ENCODE measurements around the gene AGBL3. TPM values are rescaled to one million over a fixed set of nuclear protein-coding genes. Genes with fewer than 3 reads are reported as not detected.
A peak's percentile ranks its signal among the peaks of the same experiment; 100 is the strongest.
"Not testable (repeated sequence)": the region's sequence is repeated elsewhere in the genome, so short reads cannot be mapped to it uniquely, and the experiment has no call there.

The AGBL3 gene
- total RNA-seq, 1 donor from 2014 or later = 3.4 TPM

GRCh38 chr7:135109976-135110375 is 123.7 kb downstream of the AGBL3 start:
- no peaks in the 10 kb centered on the region for H3K36me3 Mint-ChIP-seq (ENCODE audit: low read depth)
- H3K27me3 Mint-ChIP-seq = no peaks in the 10 kb centered on the region
- no peaks in the 10 kb centered on the region for H3K4me1 Mint-ChIP-seq
- peaks cover 9% of the 10 kb centered on the region for H3K9me3 Mint-ChIP-seq
- no peak for DNase-seq
- H3K27ac Mint-ChIP-seq = no peak overlapping the region
- intact Hi-C loops (cut with micrococcal nuclease) = no loop called here
- no peak overlapping the region for H3K4me3 Mint-ChIP-seq

GRCh38 chr7:135111379-135111778 is 125.1 kb downstream of the AGBL3 start:
- no peak for DNase-seq
- no peaks in the 10 kb centered on the region for H3K27me3 Mint-ChIP-seq
- H3K4me3 Mint-ChIP-seq = no peak overlapping the region
- intact Hi-C loops (cut with micrococcal nuclease) = no loop called here
- H3K36me3 Mint-ChIP-seq (ENCODE audit: low read depth) = no peaks in the 10 kb centered on the region
- H3K4me1 Mint-ChIP-seq = no peaks in the 10 kb centered on the region
- no peak overlapping the region for H3K27ac Mint-ChIP-seq
- H3K9me3 Mint-ChIP-seq = peaks cover 9% of the 10 kb centered on the region

GRCh38 chr7:135114622-135115021 is 128.3 kb downstream of the AGBL3 start:
- H3K27me3 Mint-ChIP-seq = no peaks in the 10 kb centered on the region
- DNase-seq = no peak
- no peaks in the 10 kb centered on the region for H3K36me3 Mint-ChIP-seq (ENCODE audit: low read depth)
- peaks cover 3% of the 10 kb centered on the region for H3K9me3 Mint-ChIP-seq
- H3K4me3 Mint-ChIP-seq = no peak overlapping the region
- no peaks in the 10 kb centered on the region for H3K4me1 Mint-ChIP-seq
- intact Hi-C loops (cut with micrococcal nuclease) = no loop called here
- no peak overlapping the region for H3K27ac Mint-ChIP-seq

GRCh38 chr7:135117096-135117495 is 130.8 kb downstream of the AGBL3 start:
- Mint-ChIP-seq H3K27me3 (no peaks in the 10 kb centered on the region), H3K9me3 (peaks cover 9% of the 10 kb centered on the region), H3K27ac (no peak overlapping the region), H3K4me1 (no peaks in the 10 kb centered on the region), H3K36me3 (ENCODE audit: low read depth) (peaks cover 1% of the 10 kb centered on the region), H3K4me3 (no peak overlapping the region)
- DNase-seq = no peak
- intact Hi-C loops (cut with micrococcal nuclease) = no loop called here

- no peak for DNase-seq
- intact Hi-C loops (cut with micrococcal nuclease) = no loop called here
- no peaks in the 10 kb centered on the region for H3K4me1 Mint-ChIP-seq
- no peak overlapping the region for H3K4me3 Mint-ChIP-seq
- H3K27ac Mint-ChIP-seq = no peak overlapping the region
- peaks cover 1% of the 10 kb centered on the region for H3K36me3 Mint-ChIP-seq (ENCODE audit: low read depth)
- H3K9me3 Mint-ChIP-seq = peaks cover 10% of the 10 kb centered on the region
- peaks cover 4% of the 10 kb centered on the region for H3K27me3 Mint-ChIP-seq
These were observed 135.6 kb downstream of the AGBL3 start for GRCh38 chr7:135121868-135122267.

- H3K36me3 Mint-ChIP-seq (ENCODE audit: low read depth); H3K27ac Mint-ChIP-seq; H3K27me3 Mint-ChIP-seq; intact Hi-C loops (cut with micrococcal nuclease); H3K4me3 Mint-ChIP-seq; DNase-seq; H3K4me1 Mint-ChIP-seq: not testable (repeated sequence)
- H3K9me3 Mint-ChIP-seq = peaks cover 15% of the 10 kb centered on the region
These were observed 138.3 kb downstream of the AGBL3 start for GRCh38 chr7:135124631-135125030.

- DNase-seq = no peak
- Mint-ChIP-seq H3K4me3 (no peak overlapping the region), H3K36me3 (ENCODE audit: low read depth) (no peaks in the 10 kb centered on the region), H3K4me1 (no peaks in the 10 kb centered on the region), H3K27ac (no peak overlapping the region), H3K27me3 (peaks cover 1% of the 10 kb centered on the region), H3K9me3 (peaks cover 11% of the 10 kb centered on the region)
- intact Hi-C loops (cut with micrococcal nuclease) = no loop called here
These were observed 142.6 kb downstream of the AGBL3 start for GRCh38 chr7:135128931-135129330.

- H3K36me3 Mint-ChIP-seq (ENCODE audit: low read depth) = no peaks in the 10 kb centered on the region
- H3K4me1 Mint-ChIP-seq = no peaks in the 10 kb centered on the region
- no peak for DNase-seq
- peaks cover 1% of the 10 kb centered on the region for H3K27me3 Mint-ChIP-seq
- peaks cover 11% of the 10 kb centered on the region for H3K9me3 Mint-ChIP-seq
- no peak overlapping the region for H3K4me3 Mint-ChIP-seq
- no peak overlapping the region for H3K27ac Mint-ChIP-seq
- intact Hi-C loops (cut with micrococcal nuclease) = no loop called here
These were observed 143.3 kb downstream of the AGBL3 start for GRCh38 chr7:135129579-135129978.

GRCh38 chr7:135143885-135144668 is 157.8 kb downstream of the AGBL3 start:
- Mint-ChIP-seq H3K27ac (no peak overlapping the region), H3K4me3 (no peak overlapping the region), H3K4me1 (peaks cover 31% of the 10 kb centered on the region), H3K9me3 (peaks cover 28% of the 10 kb centered on the region), H3K27me3 (no peaks in the 10 kb centered on the region), H3K36me3 (ENCODE audit: low read depth) (no peaks in the 10 kb centered on the region)
- intact Hi-C loops (cut with micrococcal nuclease) = loop anchor here (10.0 kb wide), 2 partner anchors 409 to 829 kb away; partner anchors contain the start of gene SLC35B4
- DNase-seq = no peak

GRCh38 chr7:135147341-135147898 is 161.1 kb downstream of the AGBL3 start:
- H3K9me3 Mint-ChIP-seq = peaks cover 7% of the 10 kb centered on the region
- peaks cover 16% of the 10 kb centered on the region for H3K36me3 Mint-ChIP-seq (ENCODE audit: low read depth)
- H3K4me3 Mint-ChIP-seq = peak overlapping the region; percentile 91
- H3K4me1 Mint-ChIP-seq = peaks cover 52% of the 10 kb centered on the region
- intact Hi-C loops (cut with micrococcal nuclease) = loop anchor here (1.0 to 10.0 kb wide), 5 partner anchors 64 to 833 kb away; partner anchors contain the start of genes AGBL3, BPGM, SLC35B4 and WDR91
- peak overlapping the region; percentile 95 for H3K27ac Mint-ChIP-seq
- DNase-seq = peak; percentile 81
- no peaks in the 10 kb centered on the region for H3K27me3 Mint-ChIP-seq

GRCh38 chr7:135147899-135148721 is 161.8 kb downstream of the AGBL3 start, which contains the start of gene TMEM140:
Gene TMEM140, plus strand, starts transcription at chr7:135148072. Its CDS starts 16,370 bp downstream, at chr7:135164442.
- Mint-ChIP-seq H3K9me3 (peaks cover 6% of the 10 kb centered on the region), H3K4me3 (peak within 1 kb of the TSS; percentile 91), H3K27ac (peak within 1 kb of the TSS; percentile 95), H3K36me3 (ENCODE audit: low read depth) (peaks cover 23% of the 10 kb centered on the region), H3K27me3 (no peaks in the 10 kb centered on the region), H3K4me1 (peaks cover 54% of the 10 kb centered on the region)
- intact Hi-C loops (cut with micrococcal nuclease) = loop anchor here (1.0 to 10.0 kb wide), 8 partner anchors 12 to 833 kb away; partner anchors contain the start of genes AGBL3, BPGM, CYREN and SLC35B4
- peak; percentile 92 for DNase-seq

- intact Hi-C loops (cut with micrococcal nuclease) = no loop called here
- H3K9me3 Mint-ChIP-seq = peaks cover 22% of the 10 kb centered on the region
- no peaks in the 10 kb centered on the region for H3K27me3 Mint-ChIP-seq
- H3K36me3 Mint-ChIP-seq (ENCODE audit: low read depth) = peaks cover 44% of the 10 kb centered on the region
- H3K4me3 Mint-ChIP-seq = peak overlapping the region; percentile 91
- no peak for DNase-seq
- peaks cover 59% of the 10 kb centered on the region for H3K4me1 Mint-ChIP-seq
- H3K27ac Mint-ChIP-seq = no peak overlapping the region
These were observed 163.9 kb downstream of the AGBL3 start for GRCh38 chr7:135150072-135150782.

GRCh38 chr7:135151132-135151531 is 164.8 kb downstream of the AGBL3 start:
- Mint-ChIP-seq H3K4me1 (peaks cover 56% of the 10 kb centered on the region), H3K4me3 (peak overlapping the region; percentile 91), H3K27ac (peak overlapping the region; percentile 28), H3K9me3 (peaks cover 26% of the 10 kb centered on the region), H3K27me3 (no peaks in the 10 kb centered on the region), H3K36me3 (ENCODE audit: low read depth) (peaks cover 53% of the 10 kb centered on the region)
- no peak for DNase-seq
- intact Hi-C loops (cut with micrococcal nuclease) = no loop called here

All from activated CD4-positive, alpha-beta T cell treated with anti-CD3 and anti-CD28 coated beads, Interleukin-2, amount 10 ng/mL, durations not matched to agents 24 days and 14 days (primary cell).